Panc1 (cell line): ENCODE measurements around the gene LRP1B. TPM values are rescaled to one million over a fixed set of nuclear protein-coding genes. Genes with fewer than 3 reads are reported as not detected.

Source experiments
- ATAC-seq: fragments of 200-7000 bp; cut with Tn5 transposase; 2 replicates; pipeline ENCODE4 v1.9.1; 2020; ENCODE audit warnings: mild to moderate bottlenecking, moderate library complexity
- BruUV-seq: library from RNA; stranded (reverse); fragments of 400-500 nt; replicated peaks from 2 replicates; lab custom pipeline; 2021; lab: Mats Ljungman, UMichigan
- CTCF ChIA-PET: fragments of 300-600 bp; sonication (Branson Sonifier 250); formaldehyde crosslinking; loops from one replicate; lab custom pipeline; 2022; ENCODE audit warnings: antibody characterized with exemption; lab: Charles Lee
- POLR2A ChIA-PET: fragments of 300-600 bp; sonication (Branson Sonifier 250); formaldehyde crosslinking; loops from one replicate; lab custom pipeline; 2022; ENCODE audit warnings: antibody characterized with exemption; lab: Charles Lee
- DNase-seq: peaks from one replicate; pipeline ENCODE4 v3.0.0-alpha.2; 2010; ENCODE audit warnings: low read depth, low spot score
- H3K27ac ChIP-seq: 2 replicates; pipeline ENCODE4 v1.5.1; 2011; ENCODE audit warnings: mild to moderate bottlenecking, low read length, inconsistent platforms
- H3K27me3 ChIP-seq: fragments of 200-500 bp; sonication (Bioruptor generic); 2 replicates; pipeline ENCODE4 v1.6.0; 2014; ENCODE audit warnings: low read length, inconsistent platforms; ENCODE audit not compliant: control insufficient read depth, insufficient read depth
- H3K36me3 ChIP-seq: fragments of 200-500 bp; sonication (Bioruptor generic); 2 replicates; pipeline ENCODE4 v1.5.1; 2014; ENCODE audit warnings: inconsistent platforms, mild to moderate bottlenecking, low read length, moderate library complexity; ENCODE audit not compliant: control insufficient read depth, insufficient read depth
- H3K4me1 ChIP-seq: 2 replicates; pipeline ENCODE4 v1.5.1; 2011; ENCODE audit warnings: inconsistent platforms, mild to moderate bottlenecking, low read length, moderate library complexity; ENCODE audit not compliant: control insufficient read depth, insufficient read depth
- H3K4me3 ChIP-seq, 2 experiments: 2 replicates each; pipeline ENCODE4 v1.5.1; 2011 to 2012; ENCODE audit warnings: low read depth in 2 of 2, low read length in 2 of 2, mild to moderate bottlenecking in 2 of 2, inconsistent platforms in 1 of 2, moderate library complexity in 1 of 2
- H3K9me3 ChIP-seq: fragments of 200-500 bp; sonication (Bioruptor generic); 2 replicates; pipeline ENCODE4 v1.5.1; 2014; ENCODE audit warnings: low read depth, mild to moderate bottlenecking, inconsistent platforms, low read length, moderate library complexity; ENCODE audit not compliant: control insufficient read depth, insufficient read depth
- CTCF ChIP-seq: fragments of 450-650 bp; IDR thresholded peaks from 2 replicates; pipeline ENCODE4 v1.5.1; 2017; ENCODE audit warnings: mild to moderate bottlenecking
- POLR2AphosphoS5 ChIP-seq: IDR thresholded peaks from 2 replicates; pipeline ENCODE4 v1.6.1; 2012; ENCODE audit warnings: mild to moderate bottlenecking, low read depth, low read length, moderate library complexity
- REST ChIP-seq, 2 experiments: IDR thresholded peaks; 2 replicates each; pipeline ENCODE4 v1.6.1; 2011 to 2012; ENCODE audit warnings: low read depth in 2 of 2, control low read depth in 1 of 2, low read length in 1 of 2, mild to moderate bottlenecking in 1 of 2, moderate library complexity in 1 of 2; ENCODE audit not compliant: insufficient read depth in 1 of 2
- SIN3A ChIP-seq: IDR thresholded peaks from 2 replicates; pipeline ENCODE4 v1.6.1; 2012; ENCODE audit warnings: low read depth, mild to moderate bottlenecking, low read length, moderate library complexity, borderline replicate concordance; ENCODE audit not compliant: insufficient read depth
- TCF7L2 ChIP-seq: IDR thresholded peaks from 2 replicates; pipeline ENCODE4 v1.6.1; 2011; ENCODE audit warnings: mild to moderate bottlenecking, low read depth, low read length, inconsistent platforms
- in situ Hi-C: cut with HindIII; loops from 2 replicates; pipeline ENCODE4 v1.10.0; 2016; ENCODE audit warnings: low sequenced_read_pairs, low pct_unique_long_range_greater_than_20kb
- intact Hi-C: fragments of 100-400 bp; cut with micrococcal nuclease; formaldehyde crosslinking; loops from one replicate; pipeline ENCODE4 v1.10.0; 2022; ENCODE audit not compliant: unreplicated experiment
- total RNA-seq: library from RNA; stranded (reverse); gene quantifications from one replicate; pipeline ENCODE4 v1.2.1, GENCODE V29; 2021; ENCODE audit not compliant: unreplicated experiment

LRP1B gene
- total RNA-seq, 1 experiment from 2014 or later, result 0.54 TPM

GRCh38 chr2:141021611-141022010 is 1109.2 kb downstream of the LRP1B start:
- intact Hi-C loops (no loop called here), in situ Hi-C loops (no loop called here)
- Histone ChIP-seq H3K36me3 (no peaks in the 10 kb centered on the region), H3K27ac (no peak overlapping the region), H3K27me3 (no peaks in the 10 kb centered on the region), H3K4me1 (no peaks in the 10 kb centered on the region), H3K4me3 (no peak overlapping the region), H3K9me3 (no peaks in the 10 kb centered on the region)
- ATAC-seq (no peak), DNase-seq (no peak)
- ChIA-PET CTCF (no interaction called here), POLR2A (no interaction called here)
- BruUV-seq, result no TSS peak
- TF ChIP-seq TCF7L2 (no peak), SIN3A (no peak), POLR2AphosphoS5 (no peak), REST (IDR thresholded peaks at IDR 0.05; ENCODE audit: insufficient read depth in 1 of 2, low read depth in 2 of 2, low read length in 1 of 2) (no peak), CTCF (no peak)

- H3K4me3 ChIP-seq, result no peak overlapping the region
- intact Hi-C loops (no loop called here), in situ Hi-C loops (no loop called here)
- no TSS peak for BruUV-seq
- no peak overlapping the region for H3K27ac ChIP-seq
- no peaks in the 10 kb centered on the region for H3K36me3 ChIP-seq
- H3K4me1 ChIP-seq, result no peaks in the 10 kb centered on the region
- H3K9me3 ChIP-seq, result no peaks in the 10 kb centered on the region
- TF ChIP-seq POLR2AphosphoS5 (no peak), REST (IDR thresholded peaks at IDR 0.05; ENCODE audit: insufficient read depth in 1 of 2, low read depth in 2 of 2, low read length in 1 of 2) (no peak), TCF7L2 (no peak), CTCF (no peak), SIN3A (no peak)
- ATAC-seq (0 out of 2 replicates have a peak, but pooled peaks have one; percentile 26), DNase-seq (peak; percentile 12)
- CTCF ChIA-PET, result no interaction called here
- POLR2A ChIA-PET, result no interaction called here
- H3K27me3 ChIP-seq, result no peaks in the 10 kb centered on the region
These were observed 1109.7 kb downstream of the LRP1B start for GRCh38 chr2:141021109-141021508.
